Stomach smooth muscle (tissue), 2 donors: ENCODE measurements around the gene MAJIN.

ENCODE experiments used
- H3K27ac ChIP-seq: one replicate; pipeline ENCODE4 v1.7.0; 2013; ENCODE audit warnings: mild to moderate bottlenecking, low read length, inconsistent platforms
- H3K27me3 ChIP-seq, 2 donors: one replicate each; pipeline ENCODE4 v1.7.0; 2013; ENCODE audit warnings: low read length in 2 of 2; ENCODE audit not compliant: insufficient read depth in 2 of 2, control insufficient read depth in 1 of 2
- H3K36me3 ChIP-seq, 2 donors: one replicate each; pipeline ENCODE4 v1.7.0; 2013; ENCODE audit warnings: low read length in 2 of 2; ENCODE audit not compliant: control insufficient read depth in 2 of 2, insufficient read depth in 2 of 2
- H3K4me1 ChIP-seq: one replicate; pipeline ENCODE4 v1.7.0; 2013; ENCODE audit warnings: low read length; ENCODE audit not compliant: control insufficient read depth, insufficient read depth
- H3K4me3 ChIP-seq, 2 donors: one replicate each; pipeline ENCODE4 v1.7.0; 2013; ENCODE audit warnings: low read length in 2 of 2
- H3K9ac ChIP-seq, 2 donors: one replicate each; pipeline ENCODE4 v1.7.0; 2013; ENCODE audit warnings: low read length in 2 of 2, mild to moderate bottlenecking in 1 of 2
- H3K9me3 ChIP-seq, 2 donors: one replicate each; pipeline ENCODE4 v1.7.0; 2013; ENCODE audit warnings: low read length in 2 of 2; ENCODE audit not compliant: control insufficient read depth in 2 of 2
- donor health status: healthy.
- donor health status: Pancreatic carcinoma.

MAJIN gene

GRCh38 chr11:64891880-64892279 is 80.0 kb downstream of the MAJIN start:
- no peaks in the 10 kb centered on the region for H3K9me3 ChIP-seq
- no peak overlapping the region for H3K27ac ChIP-seq
- H3K36me3 ChIP-seq, result peaks cover 0 to 5% of the 10 kb centered on the region in 2 donors
- H3K4me3 ChIP-seq, result no peak overlapping the region
- H3K27me3 ChIP-seq, result no peaks in the 10 kb centered on the region
- H3K9ac ChIP-seq, result no peak overlapping the region
- H3K4me1 ChIP-seq, result peaks cover 20% of the 10 kb centered on the region

- Histone ChIP-seq H3K36me3 (peaks cover 0 to 2% of the 10 kb centered on the region in 2 donors), H3K4me1 (peaks cover 20% of the 10 kb centered on the region), H3K9me3 (no peaks in the 10 kb centered on the region), H3K27me3 (no peaks in the 10 kb centered on the region), H3K4me3 (no peak overlapping the region), H3K27ac (no peak overlapping the region), H3K9ac (no peak overlapping the region)
These were observed 80.6 kb downstream of the MAJIN start for GRCh38 chr11:64891215-64891848.

- H3K27ac ChIP-seq, result no peak overlapping the region
- H3K4me1 ChIP-seq, result peaks cover 20% of the 10 kb centered on the region
- H3K9me3 ChIP-seq, result no peaks in the 10 kb centered on the region
- H3K4me3 ChIP-seq, result no peak overlapping the region
- H3K27me3 ChIP-seq, result no peaks in the 10 kb centered on the region
- H3K9ac ChIP-seq, result no peak overlapping the region
- H3K36me3 ChIP-seq, result no peaks in the 10 kb centered on the region
These were observed 81.4 kb downstream of the MAJIN start for GRCh38 chr11:64890522-64890939.

- H3K4me3 ChIP-seq, result no peak overlapping the region
- H3K27ac ChIP-seq, result no peak overlapping the region
- no peaks in the 10 kb centered on the region for H3K36me3 ChIP-seq
- H3K27me3 ChIP-seq, result no peaks in the 10 kb centered on the region
- H3K9me3 ChIP-seq, result no peaks in the 10 kb centered on the region
- peaks cover 14% of the 10 kb centered on the region for H3K4me1 ChIP-seq
- no peak overlapping the region for H3K9ac ChIP-seq
These were observed 83.0 kb downstream of the MAJIN start for GRCh38 chr11:64888729-64889511.

GRCh38 chr11:64888406-64888728 is 83.5 kb downstream of the MAJIN start:
- H3K4me1 ChIP-seq, result peaks cover 13% of the 10 kb centered on the region
- H3K36me3 ChIP-seq, result no peaks in the 10 kb centered on the region
- peak overlapping the region; percentile 59 to 71 for H3K4me3 ChIP-seq
- no peaks in the 10 kb centered on the region for H3K27me3 ChIP-seq
- H3K9me3 ChIP-seq, result no peaks in the 10 kb centered on the region
- no peak overlapping the region for H3K27ac ChIP-seq
- peak overlapping the region; percentile 64 to 66 for H3K9ac ChIP-seq
